ENCODE results near the gene ACP7. TPM values are rescaled to one million over a fixed set of nuclear protein-coding genes. Genes with fewer than 3 reads are reported as not detected.

ACP7 gene
- total RNA-seq, 2 donors from 2014 or later, result not detected

GRCh38 chr19:39146686-39147450, 62.7 kb downstream of the ACP7 start:
- Histone ChIP-seq H3K27ac (peak overlapping the region in 1 of 2 donors; percentile 77), H3K36me3 (no peaks in the 10 kb centered on the region)

GRCh38 chr19:39147480-39147879, 63.3 kb downstream of the ACP7 start:
- DNase-seq (ENCODE audit: low spot score), result no peak
- Histone ChIP-seq H3K4me1 (peaks cover 0 to 25% of the 10 kb centered on the region in 2 donors), H3K9me3 (no peaks in the 10 kb centered on the region), H3K27ac (no peak overlapping the region), H3K4me3 (no peak overlapping the region), H3K27me3 (no peaks in the 10 kb centered on the region), H3K36me3 (no peaks in the 10 kb centered on the region)
- TF ChIP-seq, protein P1, sequence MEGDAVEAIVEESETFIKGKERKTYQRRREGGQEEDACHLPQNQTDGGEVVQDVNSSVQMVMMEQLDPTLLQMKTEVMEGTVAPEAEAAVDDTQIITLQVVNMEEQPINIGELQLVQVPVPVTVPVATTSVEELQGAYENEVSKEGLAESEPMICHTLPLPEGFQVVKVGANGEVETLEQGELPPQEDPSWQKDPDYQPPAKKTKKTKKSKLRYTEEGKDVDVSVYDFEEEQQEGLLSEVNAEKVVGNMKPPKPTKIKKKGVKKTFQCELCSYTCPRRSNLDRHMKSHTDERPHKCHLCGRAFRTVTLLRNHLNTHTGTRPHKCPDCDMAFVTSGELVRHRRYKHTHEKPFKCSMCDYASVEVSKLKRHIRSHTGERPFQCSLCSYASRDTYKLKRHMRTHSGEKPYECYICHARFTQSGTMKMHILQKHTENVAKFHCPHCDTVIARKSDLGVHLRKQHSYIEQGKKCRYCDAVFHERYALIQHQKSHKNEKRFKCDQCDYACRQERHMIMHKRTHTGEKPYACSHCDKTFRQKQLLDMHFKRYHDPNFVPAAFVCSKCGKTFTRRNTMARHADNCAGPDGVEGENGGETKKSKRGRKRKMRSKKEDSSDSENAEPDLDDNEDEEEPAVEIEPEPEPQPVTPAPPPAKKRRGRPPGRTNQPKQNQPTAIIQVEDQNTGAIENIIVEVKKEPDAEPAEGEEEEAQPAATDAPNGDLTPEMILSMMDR (IDR thresholded peaks at IDR 0.05), result no peak

More at GRCh38 chr19:39146686-39147450, 62.7 kb downstream of the ACP7 start:
- DNase-seq (ENCODE audit: low spot score), result no peak
- TF ChIP-seq, protein P1 (IDR thresholded peaks at IDR 0.05), result no peak
- Histone ChIP-seq H3K4me3 (no peak overlapping the region), H3K4me1 (peaks cover 0 to 25% of the 10 kb centered on the region in 2 donors), H3K9me3 (no peaks in the 10 kb centered on the region), H3K27me3 (no peaks in the 10 kb centered on the region)

DNA sequence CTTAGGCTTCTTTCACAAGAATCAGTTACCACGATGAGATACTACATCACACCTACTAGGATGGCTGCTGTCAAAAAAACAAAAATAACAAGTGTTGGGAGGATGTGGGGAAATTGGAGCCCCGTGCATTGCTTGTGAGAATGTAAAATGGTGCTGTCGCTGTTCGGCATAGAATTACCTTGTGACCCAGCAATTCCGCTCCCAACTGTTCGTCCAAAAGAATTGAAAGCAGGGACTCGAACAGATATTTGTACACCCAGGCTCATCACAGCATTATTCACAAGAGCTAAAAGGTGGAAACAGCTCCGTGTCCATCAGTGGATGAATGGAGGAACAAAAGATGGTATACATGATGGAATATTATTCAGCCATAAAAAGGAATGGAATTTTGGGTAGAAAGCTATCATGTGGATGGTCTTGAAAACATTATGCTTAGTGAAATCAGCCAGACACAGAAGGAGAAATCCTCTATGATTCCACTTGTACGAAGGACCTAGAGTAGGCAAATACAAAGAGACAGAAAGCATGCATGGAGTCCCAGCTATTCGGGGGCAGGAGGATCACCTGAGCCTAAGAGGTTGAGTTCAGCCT, 64.9 kb downstream of the ACP7 start:
- H3K27me3 ChIP-seq, result no peaks in the 10 kb centered on the region
- no peaks in the 10 kb centered on the region for H3K36me3 ChIP-seq
- H3K27ac ChIP-seq, result no peak overlapping the region
- TF ChIP-seq, protein P1 (IDR thresholded peaks at IDR 0.05), result no peak
- H3K4me1 ChIP-seq, result peaks cover 0 to 24% of the 10 kb centered on the region in 2 donors
- no peaks in the 10 kb centered on the region for H3K9me3 ChIP-seq
- H3K4me3 ChIP-seq, result no peak overlapping the region
- no peak for DNase-seq (ENCODE audit: low spot score)

DNA sequence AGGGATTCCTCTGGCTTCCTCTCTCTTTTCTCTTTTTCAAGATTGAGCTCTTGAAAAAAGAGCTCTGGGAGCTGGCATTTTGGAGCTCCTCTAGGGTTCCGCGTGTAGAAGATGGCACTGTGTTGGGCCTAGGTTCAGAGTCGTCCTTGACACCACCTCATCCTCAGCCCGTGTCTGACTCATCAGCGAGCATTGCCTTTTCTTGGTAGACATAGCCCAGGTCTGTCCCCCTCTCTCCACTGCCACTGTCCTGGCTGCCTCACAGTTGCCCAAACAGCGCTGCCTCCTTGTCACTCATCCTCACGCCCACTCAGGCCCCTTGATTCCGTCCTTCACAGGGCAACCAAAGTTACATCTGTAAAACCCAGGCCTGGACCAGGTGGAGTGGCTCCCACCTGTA, 66.1 kb downstream of the ACP7 start:
- Histone ChIP-seq H3K27me3 (no peaks in the 10 kb centered on the region), H3K36me3 (no peaks in the 10 kb centered on the region), H3K4me1 (peaks cover 0 to 17% of the 10 kb centered on the region in 2 donors), H3K4me3 (no peak overlapping the region), H3K27ac (no peak overlapping the region), H3K9me3 (no peaks in the 10 kb centered on the region)
- no peak for DNase-seq (ENCODE audit: low spot score)
- TF ChIP-seq, protein P1 (IDR thresholded peaks at IDR 0.05), result no peak

DNA sequence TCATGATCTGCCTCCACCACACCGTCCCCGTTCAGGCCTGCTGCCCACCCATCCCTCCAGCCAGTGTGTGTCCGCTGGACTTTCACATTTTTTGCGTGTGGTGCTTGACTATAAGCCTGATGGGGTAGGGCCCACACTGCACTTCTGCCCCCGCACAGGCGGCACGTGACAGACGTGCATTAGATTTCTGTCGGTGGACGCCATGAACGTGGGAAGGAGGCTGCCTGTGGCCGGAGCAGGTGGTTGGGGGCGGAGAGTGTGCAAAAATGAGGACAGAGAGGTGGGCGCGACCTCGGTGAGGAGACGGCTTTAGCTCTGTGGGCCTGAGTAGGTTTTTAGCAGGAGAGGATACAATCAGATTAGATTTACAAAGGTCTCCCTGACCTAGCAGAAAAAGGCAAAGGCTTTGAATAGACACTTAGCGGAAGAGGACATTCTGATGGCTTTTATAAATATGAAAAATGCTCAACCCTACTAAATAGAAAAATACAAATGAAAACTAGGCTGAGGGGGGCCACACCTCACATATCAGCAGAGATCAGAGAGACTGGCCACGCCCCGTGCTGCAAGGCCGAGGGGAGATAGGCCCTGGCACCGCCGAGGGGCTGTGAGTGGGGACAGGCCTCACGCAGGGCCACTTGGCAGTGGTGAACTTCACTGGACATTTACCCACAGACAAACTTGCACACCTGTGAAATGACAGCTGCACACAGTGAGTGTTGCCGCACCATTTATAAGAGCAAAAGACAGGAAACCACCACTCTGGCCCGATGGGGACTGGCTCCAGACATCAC, 66.8 kb downstream of the ACP7 start:
- Histone ChIP-seq H3K4me3 (no peak overlapping the region), H3K36me3 (no peaks in the 10 kb centered on the region), H3K27ac (no peak overlapping the region), H3K27me3 (no peaks in the 10 kb centered on the region), H3K9me3 (no peaks in the 10 kb centered on the region), H3K4me1 (peaks cover 0 to 17% of the 10 kb centered on the region in 2 donors)
- no peak for DNase-seq (ENCODE audit: low spot score)
- TF ChIP-seq, protein P1 (IDR thresholded peaks at IDR 0.05), result no peak

Data from right atrium auricular region (tissue), 2 donors.